Measurements from ENCODE around the gene EDN3. TPM values are rescaled to one million over a fixed set of nuclear protein-coding genes. Genes with fewer than 3 reads are reported as not detected.

Gene EDN3
- total RNA-seq, 1 donor from 2014 or later = not detected

- Histone ChIP-seq H3K4me3 (ENCODE audit: low read depth, low read length) (no peak overlapping the region), H3K27me3 (ENCODE audit: control insufficient read depth, insufficient read depth, low read length) (no peaks in the 10 kb centered on the region), H3K36me3 (ENCODE audit: control insufficient read depth, insufficient read depth, low read length) (no peaks in the 10 kb centered on the region)
- TF ChIP-seq CTCF (IDR thresholded peaks at IDR 0.05; ENCODE audit: insufficient read depth, low read length, poor library complexity, severe bottlenecking) = no peak
- no peak for DNase-seq (ENCODE audit: low read depth)
These were observed 23.5 kb upstream of the EDN3 start for GRCh38 chr20:59276938-59277337.

DNA sequence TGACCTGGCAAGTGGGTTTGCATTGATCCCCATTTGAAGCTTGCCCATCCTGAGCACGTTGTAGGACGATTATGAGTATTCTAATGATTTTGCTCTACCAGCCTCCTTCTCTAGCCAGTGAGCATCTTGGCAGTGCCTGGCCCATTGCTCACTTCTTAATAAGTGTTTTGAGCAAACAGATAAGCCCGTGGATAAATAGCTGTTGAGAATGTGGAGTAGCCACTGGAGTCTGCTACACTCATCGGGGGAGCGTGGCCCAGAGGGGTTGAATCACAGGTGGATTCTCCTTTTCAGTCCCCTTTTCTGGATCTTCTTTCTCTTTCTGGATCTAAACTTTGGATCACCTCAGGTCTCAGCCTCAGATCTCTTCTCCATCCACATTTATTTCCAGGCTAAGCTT is 15.9 kb upstream of the EDN3 start:
- no peak overlapping the region for H3K4me3 ChIP-seq (ENCODE audit: low read depth, low read length)
- TF ChIP-seq CTCF (IDR thresholded peaks at IDR 0.05; ENCODE audit: insufficient read depth, low read length, poor library complexity, severe bottlenecking) = no peak
- DNase-seq (ENCODE audit: low read depth) = no peak
- no peaks in the 10 kb centered on the region for H3K36me3 ChIP-seq (ENCODE audit: control insufficient read depth, insufficient read depth, low read length)
- no peaks in the 10 kb centered on the region for H3K27me3 ChIP-seq (ENCODE audit: control insufficient read depth, insufficient read depth, low read length)

GRCh38 chr20:59289994-59290393 is 10.4 kb upstream of the EDN3 start:
- DNase-seq (ENCODE audit: low read depth) = no peak
- TF ChIP-seq CTCF (IDR thresholded peaks at IDR 0.05; ENCODE audit: insufficient read depth, low read length, poor library complexity, severe bottlenecking) = no peak
- Histone ChIP-seq H3K36me3 (ENCODE audit: control insufficient read depth, insufficient read depth, low read length) (no peaks in the 10 kb centered on the region), H3K27me3 (ENCODE audit: control insufficient read depth, insufficient read depth, low read length) (no peaks in the 10 kb centered on the region), H3K4me3 (ENCODE audit: low read depth, low read length) (no peak overlapping the region)

- H3K4me3 ChIP-seq (ENCODE audit: low read depth, low read length) = no peak overlapping the region
- no peaks in the 10 kb centered on the region for H3K27me3 ChIP-seq (ENCODE audit: control insufficient read depth, insufficient read depth, low read length)
- TF ChIP-seq CTCF (IDR thresholded peaks at IDR 0.05; ENCODE audit: insufficient read depth, low read length, poor library complexity, severe bottlenecking) = no peak
- no peak for DNase-seq (ENCODE audit: low read depth)
- H3K36me3 ChIP-seq (ENCODE audit: control insufficient read depth, insufficient read depth, low read length) = no peaks in the 10 kb centered on the region
These were observed 8.5 kb upstream of the EDN3 start for GRCh38 chr20:59291740-59292383.

DNA sequence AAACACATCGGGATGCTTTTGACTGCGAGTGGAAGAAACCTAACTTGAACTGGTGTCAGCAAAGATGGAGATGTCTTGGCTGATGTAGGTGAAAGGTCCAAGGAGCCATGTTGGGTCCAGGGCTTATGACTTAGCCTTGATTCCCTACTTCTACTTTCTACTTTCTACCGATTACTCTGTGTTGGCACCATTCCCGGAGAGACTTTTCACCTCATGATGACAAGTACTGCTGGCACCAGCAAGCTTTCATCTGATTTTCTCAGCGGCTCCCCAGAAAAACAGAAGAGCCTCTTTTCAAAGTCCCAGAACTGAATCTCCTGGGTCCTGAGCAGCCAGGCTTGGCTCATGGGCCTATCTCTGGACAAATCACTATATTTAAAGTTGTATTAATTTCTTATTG is 4.9 kb upstream of the EDN3 start:
- no peak for DNase-seq (ENCODE audit: low read depth)
- no peaks in the 10 kb centered on the region for H3K36me3 ChIP-seq (ENCODE audit: control insufficient read depth, insufficient read depth, low read length)
- H3K4me3 ChIP-seq (ENCODE audit: low read depth, low read length) = no peak overlapping the region
- no peak for TF ChIP-seq CTCF (IDR thresholded peaks at IDR 0.05; ENCODE audit: insufficient read depth, low read length, poor library complexity, severe bottlenecking)
- H3K27me3 ChIP-seq (ENCODE audit: control insufficient read depth, insufficient read depth, low read length) = peaks cover 5% of the 10 kb centered on the region

GRCh38 chr20:59297686-59298085 is 2.7 kb upstream of the EDN3 start:
- no peak for TF ChIP-seq CTCF (IDR thresholded peaks at IDR 0.05; ENCODE audit: insufficient read depth, low read length, poor library complexity, severe bottlenecking)
- no peak for DNase-seq (ENCODE audit: low read depth)
- Histone ChIP-seq H3K36me3 (ENCODE audit: control insufficient read depth, insufficient read depth, low read length) (no peaks in the 10 kb centered on the region), H3K4me3 (ENCODE audit: low read depth, low read length) (no peak overlapping the region), H3K27me3 (ENCODE audit: control insufficient read depth, insufficient read depth, low read length) (peaks cover 8% of the 10 kb centered on the region)

Measured in kidney epithelial cell (primary cell).